Esophagus squamous epithelium (tissue), 4 donors: Measurements from ENCODE around the gene TCTN2.

Experiments used
- POLR2A ChIP-seq, 4 donors: fragments of 450-650 bp; IDR thresholded peaks; one replicate each; pipeline ENCODE4 v1.6.1; 2017; ENCODE audit warnings: antibody characterized with exemption in 4 of 4, mild to moderate bottlenecking in 4 of 4, moderate library complexity in 3 of 4
- TF ChIP-seq, protein P1 (sequence below), 6 experiments: fragments of 450-650 bp in 4 of 6; fragments of 200-600 bp in 2 of 6; sonication (generic) in 2 of 6; IDR thresholded peaks; one replicate each; pipeline ENCODE4 v1.5.1; 2016 to 2019; ENCODE audit warnings: antibody characterized with exemption in 6 of 6, mild to moderate bottlenecking in 4 of 6, moderate library complexity in 4 of 6

DNA sequence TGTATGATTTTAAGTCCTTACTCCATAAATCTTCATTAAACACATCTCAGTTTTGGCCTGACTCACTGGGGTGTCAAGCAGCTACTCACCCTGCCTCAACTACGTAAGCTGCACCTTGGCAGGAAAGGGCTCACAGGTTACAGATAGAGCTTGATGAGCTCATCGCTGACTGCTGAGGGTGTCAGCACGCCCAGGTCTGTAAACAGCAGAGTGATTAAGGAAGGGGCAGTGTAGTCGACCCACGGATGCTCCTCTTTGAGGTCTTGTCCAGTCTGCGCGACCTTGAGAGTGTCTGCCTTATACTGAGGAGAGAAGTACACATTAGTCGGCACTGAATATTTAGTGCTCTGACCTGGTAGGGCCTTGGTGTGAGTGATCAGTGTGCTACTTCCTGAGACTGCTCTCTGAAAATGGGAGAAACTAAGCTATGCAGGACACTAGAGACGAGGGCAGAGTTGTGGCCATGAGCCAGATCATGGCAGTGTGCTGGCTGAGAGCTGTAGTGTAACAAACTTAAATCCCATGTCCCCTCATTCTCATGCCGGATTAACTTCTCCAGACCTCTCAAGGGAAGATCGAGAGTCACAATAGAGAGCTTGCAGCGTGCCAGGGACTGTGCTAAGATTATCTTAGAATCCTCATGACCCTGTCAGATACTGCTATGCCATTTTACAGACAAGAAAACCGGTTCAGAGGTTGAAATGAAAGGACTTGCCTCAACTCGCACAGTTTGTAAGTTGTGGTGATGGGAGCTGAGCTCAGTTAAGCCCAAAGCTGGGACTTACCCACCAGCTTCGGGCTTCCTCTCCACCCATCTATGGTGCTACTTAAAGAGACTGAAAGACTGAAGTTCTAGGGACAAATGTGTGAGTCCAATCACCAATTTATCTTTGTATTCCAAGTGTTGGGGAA, 49.0 kb upstream of the TCTN2 start:
- TF ChIP-seq, protein P1, sequence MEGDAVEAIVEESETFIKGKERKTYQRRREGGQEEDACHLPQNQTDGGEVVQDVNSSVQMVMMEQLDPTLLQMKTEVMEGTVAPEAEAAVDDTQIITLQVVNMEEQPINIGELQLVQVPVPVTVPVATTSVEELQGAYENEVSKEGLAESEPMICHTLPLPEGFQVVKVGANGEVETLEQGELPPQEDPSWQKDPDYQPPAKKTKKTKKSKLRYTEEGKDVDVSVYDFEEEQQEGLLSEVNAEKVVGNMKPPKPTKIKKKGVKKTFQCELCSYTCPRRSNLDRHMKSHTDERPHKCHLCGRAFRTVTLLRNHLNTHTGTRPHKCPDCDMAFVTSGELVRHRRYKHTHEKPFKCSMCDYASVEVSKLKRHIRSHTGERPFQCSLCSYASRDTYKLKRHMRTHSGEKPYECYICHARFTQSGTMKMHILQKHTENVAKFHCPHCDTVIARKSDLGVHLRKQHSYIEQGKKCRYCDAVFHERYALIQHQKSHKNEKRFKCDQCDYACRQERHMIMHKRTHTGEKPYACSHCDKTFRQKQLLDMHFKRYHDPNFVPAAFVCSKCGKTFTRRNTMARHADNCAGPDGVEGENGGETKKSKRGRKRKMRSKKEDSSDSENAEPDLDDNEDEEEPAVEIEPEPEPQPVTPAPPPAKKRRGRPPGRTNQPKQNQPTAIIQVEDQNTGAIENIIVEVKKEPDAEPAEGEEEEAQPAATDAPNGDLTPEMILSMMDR (IDR thresholded peaks at IDR 0.05): no peak
- no peak for TF ChIP-seq POLR2A (IDR thresholded peaks at IDR 0.05)
